Measurements from ENCODE around the gene GJB2. TPM values are rescaled to one million over a fixed set of nuclear protein-coding genes. Genes with fewer than 3 reads are reported as not detected.

GJB2 gene
- total RNA-seq, 1 donor from 2014 or later, result 5.3 TPM

DNA sequence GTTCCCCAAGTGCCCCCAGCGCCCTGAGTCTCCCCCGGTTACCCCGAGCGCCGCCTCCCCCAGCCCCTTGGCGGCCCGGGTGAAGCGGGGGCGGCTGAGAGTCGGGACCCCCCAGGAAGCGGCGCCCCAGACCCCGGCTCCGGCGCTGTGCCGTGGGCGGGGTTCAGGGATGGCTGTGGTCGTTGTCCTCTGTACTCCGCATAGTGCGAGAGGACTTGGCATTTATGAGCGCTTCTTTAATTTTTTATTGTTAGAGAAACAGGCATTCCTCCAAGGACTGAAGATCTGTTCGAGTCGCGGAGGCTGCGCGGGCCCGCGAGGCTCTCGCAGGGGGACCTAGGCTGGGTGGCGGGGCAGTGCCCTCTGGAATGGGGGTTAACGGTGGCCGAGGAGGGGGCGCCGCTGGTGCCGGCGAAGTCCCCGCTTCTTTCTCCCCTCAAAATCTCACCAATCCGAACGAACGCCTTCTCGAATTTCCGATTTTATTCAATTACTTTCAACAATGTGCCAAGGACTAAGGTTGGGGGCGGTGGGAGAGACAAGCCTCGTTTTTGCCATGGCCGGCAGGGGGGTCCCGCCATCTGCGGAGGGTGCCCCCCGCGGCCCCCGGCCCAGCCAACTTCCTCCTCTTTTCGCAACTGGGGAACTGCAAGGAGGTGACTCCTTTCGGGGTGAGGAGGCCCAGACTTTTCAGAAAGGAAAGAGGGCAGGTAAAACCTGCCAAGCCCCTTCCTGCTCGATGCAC is 596 bp upstream of the GJB2 start:
- no peak for FAIRE-seq
- DNase-seq (ENCODE audit: low spot score in 2 of 2), result no peak

DNA sequence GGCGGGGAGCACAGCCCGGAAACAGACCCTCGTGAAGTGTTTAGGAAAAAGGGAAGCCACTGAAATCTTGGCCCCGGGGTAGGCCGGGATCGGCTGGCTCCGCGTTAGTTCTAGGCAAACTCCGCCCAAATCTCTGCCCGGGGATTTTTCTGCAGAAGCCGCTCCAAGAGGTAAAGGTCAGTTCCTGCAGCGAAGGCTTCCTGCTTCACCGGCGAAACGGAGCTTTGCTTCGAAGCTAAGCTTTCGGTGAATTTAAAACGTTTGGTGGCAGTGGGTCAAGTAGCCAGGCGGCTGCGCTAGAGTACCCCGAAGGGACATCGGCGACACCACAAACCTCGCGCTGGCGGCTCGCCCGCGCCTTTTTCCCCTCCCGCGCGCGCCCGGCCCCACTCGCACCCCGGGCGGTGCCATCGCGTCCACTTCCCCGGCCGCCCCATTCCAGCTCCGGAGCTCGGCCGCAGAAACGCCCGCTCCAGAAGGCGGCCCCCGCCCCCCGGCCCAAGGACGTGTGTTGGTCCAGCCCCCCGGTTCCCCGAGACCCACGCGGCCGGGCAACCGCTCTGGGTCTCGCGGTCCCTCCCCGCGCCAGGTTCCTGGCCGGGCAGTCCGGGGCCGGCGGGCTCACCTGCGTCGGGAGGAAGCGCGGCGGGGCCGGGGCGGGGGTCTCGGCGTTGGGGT is 441 bp downstream of the GJB2 start:
- DNase-seq (ENCODE audit: low spot score in 2 of 2) (peak in 1 of 2 donors; percentile 33), FAIRE-seq (no peak)

DNA sequence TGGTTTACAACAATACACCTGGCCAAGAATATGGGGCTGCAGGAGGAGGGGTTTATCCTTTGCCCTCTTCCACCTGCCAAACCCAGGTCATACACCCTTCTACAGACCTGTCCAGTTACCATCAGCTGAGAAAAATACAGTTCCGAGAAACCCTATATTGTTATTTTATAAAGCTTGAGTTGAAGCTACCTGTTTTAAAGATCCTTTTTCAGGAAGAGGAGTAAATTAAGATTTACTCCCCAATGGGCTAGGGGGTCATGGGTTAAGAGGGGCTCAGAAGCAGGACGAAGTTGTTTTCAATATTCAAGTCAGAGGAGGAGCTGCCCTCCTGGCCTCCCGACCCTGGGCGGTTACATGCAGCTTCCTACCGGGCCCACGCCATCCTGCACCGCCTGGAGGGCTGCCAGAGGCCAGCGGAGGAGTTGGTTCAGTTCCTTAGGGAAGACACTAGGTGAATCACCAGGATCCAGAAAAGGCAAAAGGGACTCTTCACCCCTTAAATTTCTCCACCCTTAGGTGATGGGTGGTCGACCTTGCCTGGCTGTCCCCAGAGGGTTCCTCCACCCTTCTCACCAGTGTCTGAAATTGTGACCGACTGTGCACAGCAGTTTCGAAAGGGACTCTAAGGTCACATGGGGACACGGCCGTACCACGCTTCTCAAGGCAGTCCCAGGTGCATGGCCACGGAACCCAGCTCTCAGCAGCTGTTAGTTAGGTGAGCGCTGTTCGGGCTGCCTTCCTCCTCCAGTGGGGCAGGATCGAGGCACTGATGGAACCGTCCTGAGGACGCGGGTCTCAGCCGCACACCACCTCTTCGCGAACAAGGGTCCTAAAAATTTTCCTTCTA is 1.2 kb downstream of the GJB2 start:
- FAIRE-seq (no peak), DNase-seq (ENCODE audit: low spot score in 2 of 2) (no peak)

DNA sequence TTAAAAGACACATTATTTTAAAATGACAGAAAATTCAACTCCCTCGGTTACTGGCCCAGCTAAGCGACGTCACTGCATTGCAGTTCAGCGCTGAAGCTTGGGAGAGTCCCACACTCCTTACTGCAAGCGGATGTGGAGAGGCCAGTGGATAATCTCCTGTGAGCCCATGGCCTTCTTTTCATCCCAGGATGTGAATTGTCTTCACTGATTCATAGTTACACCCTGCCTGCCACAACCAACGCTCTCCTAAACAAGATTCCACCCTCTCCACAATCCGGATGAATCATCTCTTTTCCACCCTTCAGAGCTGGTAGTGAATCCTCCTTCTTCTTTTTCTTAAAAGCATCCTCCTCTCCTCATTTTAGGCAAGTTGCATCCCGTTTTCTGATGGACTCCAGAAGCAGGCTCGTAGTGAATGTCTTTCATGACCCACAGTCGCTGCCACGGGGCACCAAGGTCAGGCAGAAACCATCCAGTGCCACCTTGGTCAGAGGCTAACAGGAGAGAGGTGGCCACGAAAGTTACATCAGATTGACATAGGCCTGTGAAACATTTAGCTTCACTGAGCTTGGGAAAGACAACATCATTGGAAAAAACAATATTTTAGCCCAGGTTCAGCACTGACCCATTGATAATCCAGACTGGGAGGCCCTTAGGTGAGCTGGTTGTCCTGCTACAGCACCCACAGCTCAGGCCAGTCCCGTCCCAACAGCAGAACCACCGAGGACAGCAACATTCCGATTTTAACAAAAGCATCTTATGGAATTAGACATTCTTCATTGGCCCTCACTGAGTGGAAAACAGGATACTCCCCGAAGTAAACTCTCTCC is 2.0 kb downstream of the GJB2 start:
- DNase-seq (ENCODE audit: low spot score in 2 of 2) (no peak), FAIRE-seq (no peak)

DNA sequence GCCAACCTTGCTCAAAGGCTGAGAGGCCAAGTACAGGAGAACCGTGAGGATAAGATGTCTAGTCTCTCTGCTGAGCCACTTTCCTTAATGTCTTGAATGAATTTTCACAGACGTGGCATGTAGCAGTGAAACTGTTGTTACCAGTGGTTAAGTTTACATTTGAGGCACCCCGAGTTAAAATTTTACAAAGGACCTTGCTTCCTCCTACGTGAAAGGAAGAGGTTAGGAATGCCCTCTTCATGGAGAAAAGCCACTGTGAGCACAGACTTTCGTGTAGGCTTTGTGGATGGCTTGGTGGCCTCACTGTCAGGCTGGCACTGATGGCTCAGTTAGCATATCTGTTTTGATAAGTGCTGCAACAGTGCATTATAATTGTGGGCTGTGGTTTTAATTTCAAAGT is 2.7 kb downstream of the GJB2 start:
- DNase-seq (ENCODE audit: low spot score in 2 of 2), result no peak
- no peak for FAIRE-seq

DNA sequence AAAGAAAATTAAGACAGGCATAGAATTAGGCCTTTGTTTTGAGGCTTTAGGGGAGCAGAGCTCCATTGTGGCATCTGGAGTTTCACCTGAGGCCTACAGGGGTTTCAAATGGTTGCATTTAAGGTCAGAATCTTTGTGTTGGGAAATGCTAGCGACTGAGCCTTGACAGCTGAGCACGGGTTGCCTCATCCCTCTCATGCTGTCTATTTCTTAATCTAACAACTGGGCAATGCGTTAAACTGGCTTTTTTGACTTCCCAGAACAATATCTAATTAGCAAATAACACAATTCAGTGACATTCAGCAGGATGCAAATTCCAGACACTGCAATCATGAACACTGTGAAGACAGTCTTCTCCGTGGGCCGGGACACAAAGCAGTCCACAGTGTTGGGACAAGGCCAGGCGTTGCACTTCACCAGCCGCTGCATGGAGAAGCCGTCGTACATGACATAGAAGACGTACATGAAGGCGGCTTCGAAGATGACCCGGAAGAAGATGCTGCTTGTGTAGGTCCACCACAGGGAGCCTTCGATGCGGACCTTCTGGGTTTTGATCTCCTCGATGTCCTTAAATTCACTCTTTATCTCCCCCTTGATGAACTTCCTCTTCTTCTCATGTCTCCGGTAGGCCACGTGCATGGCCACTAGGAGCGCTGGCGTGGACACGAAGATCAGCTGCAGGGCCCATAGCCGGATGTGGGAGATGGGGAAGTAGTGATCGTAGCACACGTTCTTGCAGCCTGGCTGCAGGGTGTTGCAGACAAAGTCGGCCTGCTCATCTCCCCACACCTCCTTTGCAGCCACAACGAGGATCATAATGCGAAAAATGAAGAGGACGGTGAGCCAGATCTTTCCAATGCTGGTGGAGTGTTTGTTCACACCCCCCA is 3.8 kb downstream of the GJB2 start:
- DNase-seq (ENCODE audit: low spot score in 2 of 2), result no peak
- FAIRE-seq, result no peak

DNA sequence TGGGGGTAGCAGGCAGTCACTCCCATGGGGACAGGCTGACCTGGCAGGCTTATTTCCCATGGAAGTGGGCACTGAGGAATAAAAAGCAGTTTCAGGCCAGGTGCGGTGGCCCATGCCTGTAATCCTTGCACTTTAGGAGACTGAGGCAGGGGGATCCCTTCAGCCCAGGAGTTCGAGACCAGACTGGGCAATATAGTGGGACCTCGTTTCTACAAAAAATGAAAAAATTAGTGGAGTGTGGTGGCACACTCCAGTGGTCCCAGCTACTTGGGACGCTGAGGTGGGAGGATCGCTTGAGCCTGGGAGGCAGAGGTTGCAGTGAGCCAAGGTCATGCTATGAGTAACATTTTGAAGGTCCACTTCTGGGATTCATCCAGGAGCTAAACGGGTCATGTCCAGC is 6.0 kb downstream of the GJB2 start:
- DNase-seq (ENCODE audit: low spot score in 2 of 2), result no peak
- FAIRE-seq, result no peak

DNA sequence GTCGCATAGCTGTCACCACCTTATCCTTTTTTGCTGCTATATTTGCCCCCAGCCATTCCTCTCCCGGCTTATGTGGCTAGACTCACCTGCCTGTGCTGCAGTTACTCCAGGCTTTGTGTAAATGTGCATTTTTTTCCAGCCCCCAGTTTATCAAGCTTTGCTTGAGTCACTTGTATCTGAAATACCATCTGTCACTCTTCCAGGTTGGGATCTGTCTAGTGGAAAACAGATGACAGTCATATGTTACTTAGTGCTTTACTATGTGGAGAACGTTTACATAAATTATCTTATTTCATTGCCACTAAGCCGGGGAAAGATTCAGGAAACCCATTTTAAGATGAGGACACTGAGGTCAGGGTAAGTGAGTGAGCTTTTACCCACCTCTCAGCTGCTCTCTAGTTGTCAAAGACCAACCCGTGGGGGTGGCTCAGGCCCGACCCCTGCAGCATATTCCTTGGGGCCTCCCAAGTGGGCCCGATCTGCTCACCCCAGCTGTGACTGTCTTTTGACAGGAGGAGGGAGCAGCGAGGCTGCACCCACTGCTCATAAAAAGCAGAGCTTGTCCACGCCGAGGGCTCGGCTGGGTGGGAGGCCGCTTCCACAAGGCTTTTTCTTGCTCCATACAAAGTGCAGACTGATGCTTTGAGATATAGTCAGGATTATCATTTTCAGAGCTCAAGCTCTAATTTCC is 7.2 kb downstream of the GJB2 start:
- FAIRE-seq, result no peak
- DNase-seq (ENCODE audit: low spot score in 2 of 2), result no peak

DNA sequence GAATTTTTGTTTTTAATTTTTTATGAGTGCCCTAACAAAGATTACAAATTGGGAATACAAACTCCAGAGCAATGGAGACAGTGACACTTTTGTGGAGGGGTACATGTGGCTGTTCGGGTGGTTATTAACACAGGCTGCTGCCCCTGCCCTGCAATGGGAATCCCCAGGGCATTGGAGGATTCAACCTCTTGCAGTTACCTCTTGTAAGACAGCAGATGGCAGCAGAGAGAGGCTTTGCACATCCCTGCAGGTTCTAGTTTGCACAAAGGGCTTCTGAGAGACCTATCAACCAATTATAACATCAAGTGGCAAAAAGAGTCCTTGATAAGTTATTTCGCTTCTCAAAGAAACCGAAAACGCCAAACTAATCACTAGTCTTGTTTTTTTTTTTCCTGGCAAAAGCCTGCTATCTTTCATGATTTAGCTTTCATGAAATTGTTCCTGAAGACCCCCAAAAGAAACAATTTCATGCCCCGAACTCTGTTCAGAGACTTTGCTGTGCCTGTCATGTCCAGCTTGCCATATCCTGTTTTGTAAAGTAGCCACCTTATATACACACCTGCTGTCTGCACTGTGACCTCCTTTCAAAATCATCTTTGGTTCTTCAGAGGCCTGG is 10.4 kb downstream of the GJB2 start:
- no peak for FAIRE-seq
- DNase-seq (ENCODE audit: low spot score in 2 of 2), result peak; percentile 64 to 78

DNA sequence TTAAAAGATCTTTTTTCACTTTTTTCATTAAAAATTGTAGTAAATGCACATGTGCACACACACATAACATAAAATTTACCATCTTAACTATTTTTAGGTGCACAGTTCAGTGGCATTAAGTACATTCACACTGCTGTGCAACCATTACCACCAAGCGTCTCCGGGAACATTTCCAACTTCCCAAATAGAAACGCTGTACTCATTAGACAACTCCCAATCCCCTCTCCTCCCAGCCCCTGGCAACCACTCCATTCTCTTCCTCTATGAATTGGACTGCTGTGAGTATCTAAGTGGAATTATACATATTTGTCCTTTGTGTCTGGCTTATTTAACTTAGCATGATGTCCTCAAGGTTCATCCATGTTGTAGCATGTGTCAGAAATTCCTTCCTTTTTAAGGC is 11.6 kb downstream of the GJB2 start:
- DNase-seq (ENCODE audit: low spot score in 2 of 2) (no peak), FAIRE-seq (no peak)

DNA sequence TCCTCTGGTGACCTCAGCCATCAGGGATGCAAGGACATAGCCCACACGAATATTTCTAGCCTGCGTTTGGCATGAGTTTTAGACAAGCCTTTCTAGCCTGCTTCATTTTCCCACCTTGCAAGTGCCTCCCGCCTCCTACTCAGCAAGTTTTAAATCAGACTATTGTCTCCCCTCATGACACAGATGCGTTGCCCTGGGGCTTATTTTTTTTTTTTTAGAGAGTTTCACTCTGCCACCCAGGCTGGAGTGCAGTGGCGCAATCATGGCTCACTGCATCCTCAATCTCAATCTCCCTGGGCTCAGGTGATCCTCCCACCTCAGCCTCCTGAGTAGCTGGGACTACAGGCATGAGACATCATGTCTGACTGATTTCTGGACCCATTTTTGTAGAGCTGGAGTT is 14.6 kb downstream of the GJB2 start:
- FAIRE-seq (no peak), DNase-seq (ENCODE audit: low spot score in 2 of 2) (no peak)

DNA sequence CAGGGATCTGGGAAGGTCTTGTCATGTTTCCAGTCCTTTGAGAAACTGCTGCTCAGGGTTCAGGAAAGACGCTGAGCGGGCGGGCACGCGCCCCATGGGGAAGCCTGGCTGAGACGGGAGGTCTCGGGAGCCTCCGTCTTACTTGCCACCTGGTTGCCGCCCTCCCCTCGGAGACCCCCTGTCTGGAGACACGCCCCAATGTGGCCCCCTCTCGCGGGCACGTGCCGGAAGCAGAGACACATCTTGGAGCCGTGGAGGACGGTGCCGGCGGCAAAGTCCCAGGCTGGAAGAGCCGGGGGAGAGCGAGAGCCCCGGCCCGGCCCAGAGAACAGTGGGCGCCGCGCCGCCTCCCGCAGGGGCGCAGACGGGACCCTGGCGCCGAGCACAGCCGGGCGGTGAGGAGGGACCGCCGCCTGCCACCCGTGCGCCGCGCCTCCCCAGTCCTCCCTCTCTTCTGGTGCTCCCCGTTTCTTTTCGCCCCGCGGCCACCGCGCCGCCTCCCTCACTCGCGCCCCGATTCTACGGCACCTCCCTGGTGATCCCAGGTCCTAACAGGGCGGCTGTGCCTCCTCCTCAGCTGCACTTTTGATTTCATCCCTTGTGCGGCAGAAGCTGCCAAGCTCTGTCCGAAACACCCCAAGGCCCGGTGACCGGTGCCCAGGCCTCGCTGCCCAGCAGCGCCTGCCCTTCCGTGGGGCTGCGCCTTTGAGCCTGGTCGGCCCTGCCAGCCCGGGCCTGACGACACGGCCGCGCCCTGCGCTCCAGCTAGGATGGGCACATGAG is 15.5 kb downstream of the GJB2 start:
- FAIRE-seq (no peak), DNase-seq (ENCODE audit: low spot score in 2 of 2) (no peak)

DNA sequence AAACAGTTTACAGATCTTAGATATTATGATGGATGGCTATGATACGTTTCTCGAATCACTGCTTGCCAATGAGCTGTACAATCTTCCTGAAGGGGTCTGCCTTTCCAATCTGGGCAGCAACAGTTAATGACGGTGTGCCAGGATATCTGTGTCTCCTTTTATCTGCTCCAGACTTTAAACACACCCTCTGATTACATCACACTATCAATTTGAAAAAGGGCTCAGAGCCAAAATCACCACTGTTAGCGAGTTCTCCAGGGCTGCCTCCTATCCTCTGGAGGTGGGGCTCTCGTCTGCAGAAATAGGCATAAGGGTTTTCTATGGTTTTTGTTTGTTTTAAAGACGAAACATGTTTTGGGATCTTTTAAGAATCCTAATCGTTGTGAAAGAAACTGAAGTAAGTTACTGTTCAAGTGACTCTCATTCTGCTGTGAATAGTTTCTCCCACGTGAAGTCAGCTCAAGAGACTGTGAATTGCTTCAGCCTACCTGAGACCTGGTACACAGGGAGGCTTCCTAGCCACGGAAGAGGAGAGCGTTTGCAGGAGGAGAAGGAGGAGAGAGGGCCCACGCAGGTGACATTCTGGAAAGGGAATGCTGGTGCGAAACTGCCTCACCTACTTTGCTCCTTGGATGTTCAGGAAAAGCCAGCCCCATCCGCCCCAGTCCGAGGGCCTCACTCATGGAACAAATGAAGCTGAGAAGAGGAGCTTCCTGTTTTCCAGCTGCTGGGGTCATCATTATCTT is 16.7 kb downstream of the GJB2 start:
- DNase-seq (ENCODE audit: low spot score in 2 of 2), result no peak
- FAIRE-seq, result no peak

DNA sequence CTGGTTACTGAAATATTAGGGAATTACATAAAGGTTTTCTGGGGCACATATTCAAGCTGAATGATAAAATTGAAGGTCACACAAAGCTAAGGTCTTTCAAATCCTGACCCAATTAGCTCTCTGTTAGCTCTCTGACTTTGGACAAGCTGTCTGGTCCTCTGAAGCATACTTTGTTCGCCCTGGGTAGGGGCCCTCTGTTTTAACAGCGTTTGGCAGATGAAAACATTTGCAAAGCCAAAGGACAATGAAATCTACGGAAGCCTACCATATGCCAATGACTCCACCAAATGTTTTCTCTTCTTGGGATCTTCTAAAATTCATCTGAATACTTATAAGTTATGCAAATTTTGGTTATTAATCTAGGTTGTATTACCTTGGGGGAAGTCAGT is 17.3 kb downstream of the GJB2 start:
- FAIRE-seq, result no peak
- DNase-seq (ENCODE audit: low spot score in 2 of 2), result no peak

DNA sequence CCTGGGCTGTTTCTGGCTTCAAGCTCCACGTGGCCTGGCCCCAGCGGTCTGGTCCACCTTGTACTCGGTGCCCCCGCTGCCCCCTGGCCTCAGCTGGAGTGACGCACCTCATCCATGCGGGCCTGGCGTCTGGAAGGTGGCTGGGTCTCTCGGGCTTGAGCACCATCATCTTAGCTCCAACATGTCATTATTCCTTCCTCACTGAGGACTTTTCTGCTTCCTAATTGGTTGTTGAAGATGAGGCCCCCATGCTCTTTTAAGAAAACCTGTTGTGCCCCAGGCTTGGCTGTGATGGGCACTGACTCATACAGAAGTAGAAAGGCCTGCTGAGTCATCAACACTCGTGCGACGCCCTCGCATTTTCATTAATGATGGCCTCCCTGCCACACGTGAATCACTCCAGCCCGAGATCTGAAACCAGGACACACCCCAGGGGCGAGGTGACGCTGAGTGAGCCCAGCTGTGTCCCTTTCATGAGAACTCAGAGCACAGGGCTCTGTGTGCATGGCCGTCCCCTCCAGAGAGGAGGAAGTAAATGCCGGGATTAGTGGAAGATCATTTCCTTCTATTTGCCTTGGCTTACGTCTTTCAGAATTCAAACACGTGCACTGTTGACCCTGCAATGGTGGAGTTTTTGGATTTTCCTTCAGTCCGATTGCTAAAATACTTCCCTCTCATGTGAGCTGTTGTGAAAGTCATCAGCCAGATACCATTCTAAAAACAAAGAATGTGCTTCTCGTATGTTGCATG is 17.9 kb downstream of the GJB2 start:
- FAIRE-seq (no peak), DNase-seq (ENCODE audit: low spot score in 2 of 2) (no peak)

DNA sequence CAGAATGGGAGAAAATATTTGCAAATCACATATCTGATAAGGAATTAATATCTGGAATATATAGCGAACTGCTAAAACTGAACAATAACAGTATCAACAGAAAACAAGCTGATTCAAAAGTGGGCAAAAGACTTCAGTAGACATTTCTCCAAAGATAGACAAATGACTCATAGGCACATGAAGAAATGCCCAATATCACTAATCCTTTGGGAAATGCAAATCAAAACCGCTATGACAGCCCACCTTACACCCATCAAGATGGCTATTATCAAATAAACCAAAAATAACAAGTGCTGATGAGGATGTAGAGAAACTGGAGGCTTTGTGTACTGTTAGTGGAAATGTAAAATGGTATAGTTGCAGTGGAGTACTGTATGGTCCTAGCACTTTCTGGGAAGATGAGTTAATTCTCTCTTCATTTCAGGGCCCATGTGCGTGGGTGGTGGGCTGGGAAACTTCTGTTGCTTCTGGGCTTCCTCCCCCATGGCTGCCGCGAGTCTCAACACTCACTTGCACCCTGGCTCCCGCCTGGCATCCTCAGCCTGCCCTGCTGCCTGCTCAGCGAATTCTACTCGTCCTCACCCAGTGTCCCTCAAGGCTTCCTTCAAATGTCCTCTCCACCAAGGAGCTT is 19.5 kb downstream of the GJB2 start:
- DNase-seq (ENCODE audit: low spot score in 2 of 2), result no peak
- no peak for FAIRE-seq

All from frontal cortex (tissue), 4 donors.